HG03045 (cell line): Measurements from ENCODE around the gene BEND5.

Experiments used
- ATAC-seq: cut with Tn5 transposase; IDR thresholded peaks from one replicate; pipeline ENCODE4 v1.9.1; 2021; ENCODE audit warnings: mild to moderate bottlenecking, moderate library complexity; ENCODE audit not compliant: unreplicated experiment

The BEND5 gene, protein sequence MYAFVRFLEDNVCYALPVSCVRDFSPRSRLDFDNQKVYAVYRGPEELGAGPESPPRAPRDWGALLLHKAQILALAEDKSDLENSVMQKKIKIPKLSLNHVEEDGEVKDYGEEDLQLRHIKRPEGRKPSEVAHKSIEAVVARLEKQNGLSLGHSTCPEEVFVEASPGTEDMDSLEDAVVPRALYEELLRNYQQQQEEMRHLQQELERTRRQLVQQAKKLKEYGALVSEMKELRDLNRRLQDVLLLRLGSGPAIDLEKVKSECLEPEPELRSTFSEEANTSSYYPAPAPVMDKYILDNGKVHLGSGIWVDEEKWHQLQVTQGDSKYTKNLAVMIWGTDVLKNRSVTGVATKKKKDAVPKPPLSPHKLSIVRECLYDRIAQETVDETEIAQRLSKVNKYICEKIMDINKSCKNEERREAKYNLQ

GRCh38 chr1:48776393-48777218 is at the start of gene BEND5:
TSS of gene BEND5 (minus strand) at chr1:48776891. CDS start at chr1:48776831, 60 bp downstream.
- ATAC-seq, result no peak

- no peak for ATAC-seq
These were observed 46.5 kb upstream of the BEND5 start for GRCh38 chr1:48823168-48823567.

DNA sequence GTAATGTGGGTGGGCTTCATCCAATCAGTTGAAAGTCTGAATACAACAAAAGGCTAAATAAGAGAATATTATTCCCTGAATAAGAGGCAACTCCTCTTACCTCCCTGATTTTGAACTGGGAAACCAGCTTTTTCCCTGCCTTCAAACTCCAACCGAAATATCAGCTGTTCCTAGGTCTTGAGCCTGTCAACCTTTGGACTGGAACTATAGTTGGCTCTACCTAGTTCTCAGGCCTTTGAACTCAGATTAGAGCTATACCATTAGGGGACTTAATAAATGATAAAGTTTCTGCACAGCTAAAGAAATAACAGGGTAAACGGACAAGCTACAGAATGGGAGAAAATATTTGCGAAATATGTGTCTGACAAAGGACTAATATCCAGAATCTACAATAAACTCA is 43.8 kb upstream of the BEND5 start:
- no peak for ATAC-seq

DNA sequence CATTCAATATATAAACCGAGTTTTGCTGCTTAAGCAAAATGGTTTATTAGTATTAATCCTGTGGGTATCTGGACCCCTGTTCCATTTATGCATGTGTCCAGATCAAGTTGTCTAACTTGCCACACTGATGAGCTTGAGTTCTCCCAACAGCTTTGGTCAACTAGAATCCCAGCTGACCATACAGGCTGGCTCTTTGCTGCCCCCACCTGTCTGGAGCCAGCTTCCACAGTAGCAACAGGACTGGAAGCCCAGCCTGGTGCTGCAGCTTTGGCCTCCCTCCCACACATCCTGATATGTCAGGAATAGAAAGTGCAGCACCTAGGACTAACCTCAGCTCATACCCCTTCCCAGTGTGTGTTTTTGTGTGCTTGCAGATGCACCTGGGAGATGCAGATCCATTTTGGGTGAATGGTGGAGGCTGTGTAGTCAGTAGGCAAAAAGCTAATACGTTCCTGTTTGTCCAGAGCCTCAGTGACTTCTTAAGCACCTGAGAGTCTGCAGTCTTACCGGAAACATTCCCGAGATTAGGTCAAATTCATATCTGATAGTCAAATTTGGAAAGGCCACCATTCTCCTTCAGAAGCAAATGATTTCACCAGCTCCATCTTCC is 40.9 kb upstream of the BEND5 start:
- ATAC-seq, result no peak

GRCh38 chr1:48810740-48811139 is 34.0 kb upstream of the BEND5 start:
- no peak for ATAC-seq

DNA sequence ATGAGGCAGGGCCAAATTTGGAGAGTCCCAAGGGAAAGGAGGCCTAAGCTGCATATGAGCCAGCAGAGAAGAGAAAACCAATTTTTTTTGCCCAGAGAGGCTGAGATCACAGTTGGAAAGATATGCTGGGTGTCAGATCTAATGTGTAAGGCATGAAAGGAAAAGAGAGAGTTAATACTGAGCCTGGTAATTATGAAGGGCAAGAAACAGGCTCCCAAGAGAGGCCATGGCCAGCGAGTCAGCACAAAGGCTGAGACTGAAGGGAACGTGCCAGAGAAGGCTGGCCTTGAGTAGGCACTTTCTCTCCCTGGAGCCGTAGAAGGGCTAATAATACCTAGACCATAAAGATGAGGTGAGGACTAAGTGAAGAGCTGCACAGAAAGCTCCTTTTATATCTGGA is 31.8 kb upstream of the BEND5 start:
- ATAC-seq, result no peak

DNA sequence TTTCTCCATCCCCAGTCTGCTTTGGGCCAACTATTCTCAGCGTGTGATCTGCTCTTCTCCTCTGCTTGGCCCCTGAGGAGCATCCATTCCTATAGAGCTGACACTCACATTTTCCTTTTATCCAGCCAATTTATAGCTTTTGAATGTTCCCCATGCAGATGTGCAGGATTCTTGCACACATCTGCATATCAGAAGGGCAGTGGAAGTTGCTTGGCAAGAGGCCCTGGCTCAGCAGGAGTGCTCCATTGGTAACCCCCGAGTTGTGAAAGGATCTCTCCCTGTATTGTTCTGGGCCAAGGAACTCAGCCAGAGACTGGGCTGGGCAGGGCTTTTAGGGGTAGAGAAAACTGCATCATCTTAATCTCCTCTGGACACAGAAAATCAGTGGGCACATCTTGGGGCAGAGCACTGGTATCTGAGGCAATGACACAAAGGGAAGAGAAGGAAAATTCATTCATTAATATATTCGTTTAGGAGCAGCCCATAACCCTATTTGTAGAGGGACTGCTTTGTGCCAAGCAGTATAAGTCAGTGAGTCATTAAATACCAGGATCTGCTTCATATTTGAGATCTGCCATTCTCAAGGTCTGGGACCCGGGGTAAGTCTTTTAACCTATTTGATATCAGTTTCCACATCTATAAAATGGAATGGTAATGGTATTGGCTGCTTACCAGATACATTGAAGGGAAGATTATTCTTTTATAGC is 31.0 kb upstream of the BEND5 start:
- ATAC-seq, result no peak

GRCh38 chr1:48803474-48803873 is 26.8 kb upstream of the BEND5 start:
- no peak for ATAC-seq

DNA sequence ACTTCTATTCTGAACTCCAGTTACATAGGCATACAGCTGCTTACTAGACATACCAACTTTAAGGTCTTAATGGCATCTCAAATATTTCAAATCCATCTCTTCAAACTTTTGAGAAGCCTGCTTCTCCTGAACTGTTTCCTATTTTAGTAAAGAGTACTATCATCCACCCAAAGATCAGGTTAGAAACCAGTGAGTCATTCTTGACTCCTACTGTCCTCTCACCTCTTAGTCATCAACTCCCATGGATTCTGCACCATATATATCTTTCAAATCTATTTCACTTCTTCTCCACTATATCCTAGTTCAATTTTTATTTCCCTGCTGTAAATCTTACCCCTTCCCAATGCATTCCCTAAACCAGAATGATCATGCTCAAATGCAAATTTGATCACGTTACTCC is 18.1 kb upstream of the BEND5 start:
- no peak for ATAC-seq

DNA sequence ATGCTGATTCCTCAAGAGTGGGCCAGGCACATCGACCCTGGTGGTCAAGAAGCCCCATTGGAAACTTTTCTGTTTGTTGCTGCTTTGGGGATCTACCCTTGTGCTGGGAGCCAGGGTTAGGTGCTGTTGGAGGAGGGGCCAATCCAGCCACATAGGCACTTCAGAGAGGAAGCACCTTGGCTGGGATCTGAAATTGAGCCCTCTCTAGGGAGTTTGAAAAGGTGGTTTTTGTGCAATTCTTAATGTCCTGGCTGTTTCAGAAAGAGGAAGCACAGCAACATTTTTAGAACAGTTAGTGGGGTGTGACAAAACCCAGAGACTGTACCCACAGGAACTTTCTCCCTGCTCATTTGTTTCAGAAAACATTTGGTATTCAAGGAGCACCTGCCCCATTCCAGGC is 17.2 kb upstream of the BEND5 start:
- peak; percentile 73 for ATAC-seq

GRCh38 chr1:48792961-48793360 is 16.3 kb upstream of the BEND5 start:
- ATAC-seq, result no peak

DNA sequence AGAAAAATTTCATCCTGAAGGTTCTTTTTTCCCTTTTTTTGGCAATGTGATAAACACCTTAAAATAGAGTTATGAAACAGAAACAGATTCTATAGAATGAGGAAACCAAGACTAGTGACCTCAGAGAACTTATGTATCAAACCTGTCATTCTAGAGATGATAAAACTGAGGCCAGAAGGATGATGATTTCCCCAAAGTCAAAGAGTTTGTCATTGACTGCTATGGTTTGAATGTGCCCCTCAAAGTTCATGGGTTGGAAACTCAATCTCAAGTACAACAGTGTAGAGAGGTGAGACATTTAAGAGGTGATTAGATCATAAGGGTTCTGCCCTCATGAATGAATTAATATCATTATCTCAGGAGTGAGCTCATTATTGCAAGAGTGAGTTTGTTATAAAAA is 13.7 kb upstream of the BEND5 start:
- no peak for ATAC-seq

- ATAC-seq, result no peak
These were observed 13.2 kb upstream of the BEND5 start for GRCh38 chr1:48789903-48790302.

DNA sequence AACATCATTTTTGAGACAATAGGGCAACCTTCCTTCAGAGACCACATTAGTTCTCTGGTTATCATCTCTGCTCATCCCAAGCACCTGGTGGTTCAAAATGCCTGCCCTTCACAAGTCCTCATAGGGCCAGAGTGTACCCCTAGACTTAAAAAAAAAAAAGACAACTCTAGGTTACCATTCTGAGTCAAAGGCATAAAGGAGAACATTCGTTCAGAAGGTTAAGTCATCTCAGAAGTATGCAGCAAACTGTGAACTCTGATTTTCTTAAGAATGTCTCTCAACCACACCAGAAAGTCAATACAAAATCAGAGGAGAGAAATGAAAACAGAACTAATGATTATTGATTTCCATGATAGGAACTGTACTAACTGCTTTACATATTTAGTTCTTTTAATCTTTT is 9.2 kb upstream of the BEND5 start:
- ATAC-seq, result no peak

DNA sequence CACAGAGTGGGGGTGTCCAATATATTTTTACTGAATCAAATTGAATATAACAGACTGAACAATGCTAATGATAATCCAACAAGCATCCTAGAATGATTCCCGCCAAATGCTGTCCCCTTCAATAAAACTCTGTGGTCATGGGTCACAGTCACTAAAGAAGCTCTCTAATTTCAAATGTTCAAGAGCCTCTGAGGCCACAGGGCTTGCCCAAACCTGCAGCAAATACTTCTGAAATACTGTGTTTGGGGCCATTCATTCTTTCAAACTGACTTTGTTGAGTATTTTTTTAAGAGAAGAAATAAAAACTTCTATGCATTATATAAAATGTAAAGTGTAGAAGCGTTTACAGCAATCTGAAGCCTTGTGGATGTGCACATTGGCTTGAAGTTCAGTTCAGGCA is 7.6 kb upstream of the BEND5 start:
- no peak for ATAC-seq

- no peak for ATAC-seq
These were observed 666 bp upstream of the BEND5 start for GRCh38 chr1:48777219-48777895.

DNA sequence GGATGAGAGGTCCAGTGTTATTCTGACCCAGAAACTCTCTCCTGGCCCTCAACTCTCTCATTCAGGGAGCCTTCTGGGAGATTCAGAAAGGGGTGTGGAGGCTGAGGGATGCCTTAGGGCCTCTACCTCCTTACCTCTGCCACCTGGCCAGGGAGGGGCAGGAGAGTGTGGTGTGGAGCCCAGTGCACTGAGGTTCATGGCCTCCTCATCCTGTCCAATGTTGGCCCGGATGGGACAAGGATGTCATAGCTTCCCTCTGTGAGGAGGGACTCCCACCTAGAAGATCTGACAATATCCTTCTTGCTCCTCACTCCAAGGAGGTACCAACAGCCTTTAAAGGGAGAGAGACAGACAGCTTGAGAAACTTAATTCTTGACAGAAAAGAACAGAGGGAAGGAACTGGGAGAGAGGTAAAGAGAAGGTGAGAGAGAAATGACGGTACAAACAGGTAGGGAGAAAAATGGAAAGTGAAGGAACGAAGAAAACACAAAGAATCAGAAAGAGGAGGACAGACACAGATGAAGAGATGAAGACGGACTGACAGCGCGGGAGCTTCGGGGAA is 779 bp downstream of the BEND5 start:
- ATAC-seq, result no peak

GRCh38 chr1:48773133-48773532 is 3.6 kb downstream of the BEND5 start:
- no peak for ATAC-seq

DNA sequence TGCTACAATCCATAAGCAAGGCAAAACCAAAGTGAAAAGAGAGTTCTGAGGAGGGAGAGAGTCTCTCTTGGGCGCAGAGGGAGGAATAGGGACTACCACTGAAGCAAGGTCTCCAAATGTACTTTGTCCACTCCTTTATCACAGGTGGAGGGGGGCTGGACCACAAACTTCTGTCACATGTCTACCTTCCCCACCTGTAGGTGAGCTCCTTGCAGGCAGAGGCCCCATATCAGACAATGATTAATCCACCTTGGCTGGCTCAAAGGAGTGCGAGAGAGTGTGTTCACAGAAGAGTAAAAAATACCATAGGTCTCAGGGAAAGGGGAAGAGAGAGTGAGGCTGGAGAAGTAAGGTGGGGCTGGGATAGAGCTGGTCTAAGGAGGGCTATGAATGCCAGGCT is 4.5 kb downstream of the BEND5 start:
- no peak for ATAC-seq

GRCh38 chr1:48771561-48771960 is 5.1 kb downstream of the BEND5 start:
- no peak for ATAC-seq
